ENCODE data around the gene P3H1. TPM values are rescaled to one million over a fixed set of nuclear protein-coding genes. Genes with fewer than 3 reads are reported as not detected.

Gene P3H1
- total and polyA plus RNA-seq, 2 of the 13 experiments (the other 11 are each of a cell fraction or from before 2014, with no cell fraction given) = 64.6 to 120 TPM

- peak; percentile 68 for TF ChIP-seq YY1 (IDR thresholded peaks at IDR 0.05; ENCODE audit: insufficient read depth, insufficient replicate concordance, low read depth, low read length)
- TF ChIP-seq, protein P1, sequence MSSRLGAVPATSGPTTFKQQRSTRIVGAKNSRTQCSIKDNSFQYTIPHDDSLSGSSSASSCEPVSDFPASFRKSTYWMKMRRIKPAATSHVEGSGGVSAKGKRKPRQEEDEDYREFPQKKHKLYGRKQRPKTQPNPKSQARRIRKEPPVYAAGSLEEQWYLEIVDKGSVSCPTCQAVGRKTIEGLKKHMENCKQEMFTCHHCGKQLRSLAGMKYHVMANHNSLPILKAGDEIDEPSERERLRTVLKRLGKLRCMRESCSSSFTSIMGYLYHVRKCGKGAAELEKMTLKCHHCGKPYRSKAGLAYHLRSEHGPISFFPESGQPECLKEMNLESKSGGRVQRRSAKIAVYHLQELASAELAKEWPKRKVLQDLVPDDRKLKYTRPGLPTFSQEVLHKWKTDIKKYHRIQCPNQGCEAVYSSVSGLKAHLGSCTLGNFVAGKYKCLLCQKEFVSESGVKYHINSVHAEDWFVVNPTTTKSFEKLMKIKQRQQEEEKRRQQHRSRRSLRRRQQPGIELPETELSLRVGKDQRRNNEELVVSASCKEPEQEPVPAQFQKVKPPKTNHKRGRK (CRISPR knock-in tag; IDR thresholded peaks at IDR 0.05) = no peak
- TF ChIP-seq ZNF207 (IDR thresholded peaks at IDR 0.05; ENCODE audit: borderline replicate concordance) = no peak
- no peak for TF ChIP-seq HNRNPK (IDR thresholded peaks at IDR 0.05; ENCODE audit: low read depth, low read length, poor library complexity, severe bottlenecking)
- no peak for TF ChIP-seq ZNF746 (CRISPR knock-in tag; IDR thresholded peaks at IDR 0.05)
- no peak; the same call in 1 of the 2 replicates for TF ChIP-seq NKX3-1 (CRISPR knock-in tag; IDR thresholded peaks at IDR 0.05)
- TF ChIP-seq ZNF562 (CRISPR knock-in tag; IDR thresholded peaks at IDR 0.05; ENCODE audit: borderline replicate concordance) = no peak
- peak; percentile 61; the same call in 1 of the 2 replicates for TF ChIP-seq REPIN1 (CRISPR knock-in tag; IDR thresholded peaks at IDR 0.05; ENCODE audit: borderline replicate concordance, low read depth)
- TF ChIP-seq ZNF773 (CRISPR knock-in tag; IDR thresholded peaks at IDR 0.05; ENCODE audit: borderline replicate concordance) = no peak; the same call in 1 of the 2 replicates
- no peak for TF ChIP-seq ZC3H4 (CRISPR knock-in tag; IDR thresholded peaks at IDR 0.05; ENCODE audit: borderline replicate concordance)
- TF ChIP-seq, protein P2, sequence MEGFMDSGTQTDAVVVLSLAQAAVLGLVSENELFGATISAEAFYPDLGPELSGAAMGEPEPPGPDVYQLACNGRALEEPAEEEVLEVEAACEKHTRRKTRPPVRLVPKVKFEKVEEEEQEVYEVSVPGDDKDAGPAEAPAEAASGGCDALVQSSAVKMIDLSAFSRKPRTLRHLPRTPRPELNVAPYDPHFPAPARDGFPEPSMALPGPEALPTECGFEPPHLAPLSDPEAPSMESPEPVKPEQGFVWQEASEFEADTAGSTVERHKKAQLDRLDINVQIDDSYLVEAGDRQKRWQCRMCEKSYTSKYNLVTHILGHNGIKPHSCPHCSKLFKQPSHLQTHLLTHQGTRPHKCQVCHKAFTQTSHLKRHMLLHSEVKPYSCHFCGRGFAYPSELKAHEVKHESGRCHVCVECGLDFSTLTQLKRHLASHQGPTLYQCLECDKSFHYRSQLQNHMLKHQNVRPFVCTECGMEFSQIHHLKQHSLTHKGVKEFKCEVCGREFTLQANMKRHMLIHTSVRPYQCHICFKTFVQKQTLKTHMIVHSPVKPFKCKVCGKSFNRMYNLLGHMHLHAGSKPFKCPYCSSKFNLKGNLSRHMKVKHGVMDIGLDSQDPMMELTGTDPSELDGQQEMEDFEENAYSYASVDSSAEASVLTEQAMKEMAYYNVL (CRISPR knock-in tag; IDR thresholded peaks at IDR 0.05; ENCODE audit: borderline replicate concordance) = peak; percentile 39
- TF ChIP-seq AKAP8 (CRISPR knock-in tag; IDR thresholded peaks at IDR 0.05) = no peak
- no peak for TF ChIP-seq ZKSCAN8 (CRISPR knock-in tag; IDR thresholded peaks at IDR 0.05; ENCODE audit: borderline replicate concordance)
- TF ChIP-seq, protein P3, sequence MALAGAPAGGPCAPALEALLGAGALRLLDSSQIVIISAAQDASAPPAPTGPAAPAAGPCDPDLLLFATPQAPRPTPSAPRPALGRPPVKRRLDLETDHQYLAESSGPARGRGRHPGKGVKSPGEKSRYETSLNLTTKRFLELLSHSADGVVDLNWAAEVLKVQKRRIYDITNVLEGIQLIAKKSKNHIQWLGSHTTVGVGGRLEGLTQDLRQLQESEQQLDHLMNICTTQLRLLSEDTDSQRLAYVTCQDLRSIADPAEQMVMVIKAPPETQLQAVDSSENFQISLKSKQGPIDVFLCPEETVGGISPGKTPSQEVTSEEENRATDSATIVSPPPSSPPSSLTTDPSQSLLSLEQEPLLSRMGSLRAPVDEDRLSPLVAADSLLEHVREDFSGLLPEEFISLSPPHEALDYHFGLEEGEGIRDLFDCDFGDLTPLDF (CRISPR knock-in tag; IDR thresholded peaks at IDR 0.05) = no peak
- TF ChIP-seq RNF219 (CRISPR knock-in tag; IDR thresholded peaks at IDR 0.05) = no peak
- peak; percentile 93 for TF ChIP-seq POLR2AphosphoS5 (IDR thresholded peaks at IDR 0.05; ENCODE audit: low read depth, low read length)
- TF ChIP-seq, protein P4, sequence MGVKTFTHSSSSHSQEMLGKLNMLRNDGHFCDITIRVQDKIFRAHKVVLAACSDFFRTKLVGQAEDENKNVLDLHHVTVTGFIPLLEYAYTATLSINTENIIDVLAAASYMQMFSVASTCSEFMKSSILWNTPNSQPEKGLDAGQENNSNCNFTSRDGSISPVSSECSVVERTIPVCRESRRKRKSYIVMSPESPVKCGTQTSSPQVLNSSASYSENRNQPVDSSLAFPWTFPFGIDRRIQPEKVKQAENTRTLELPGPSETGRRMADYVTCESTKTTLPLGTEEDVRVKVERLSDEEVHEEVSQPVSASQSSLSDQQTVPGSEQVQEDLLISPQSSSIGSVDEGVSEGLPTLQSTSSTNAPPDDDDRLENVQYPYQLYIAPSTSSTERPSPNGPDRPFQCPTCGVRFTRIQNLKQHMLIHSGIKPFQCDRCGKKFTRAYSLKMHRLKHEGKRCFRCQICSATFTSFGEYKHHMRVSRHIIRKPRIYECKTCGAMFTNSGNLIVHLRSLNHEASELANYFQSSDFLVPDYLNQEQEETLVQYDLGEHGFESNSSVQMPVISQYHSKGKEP (CRISPR knock-in tag; IDR thresholded peaks at IDR 0.05) = no peak; the same call in 1 of the 2 replicates
- no peak for TF ChIP-seq HMG20A (CRISPR knock-in tag; IDR thresholded peaks at IDR 0.05; ENCODE audit: borderline replicate concordance)
- no peak for TF ChIP-seq HHEX (CRISPR knock-in tag; IDR thresholded peaks at IDR 0.05)
These were observed at the start of gene P3H1, which contains the start of gene C1orf50 (continued) for GRCh38 chr1:42766741-42767509.

All from HepG2 (cell line).